Kidney (tissue), 14 donors: ENCODE results near the gene CNNM3. TPM values are rescaled to one million over a fixed set of nuclear protein-coding genes. Genes with fewer than 3 reads are reported as not detected.

Experiments used
- DNase-seq, 5 donors: peaks; one replicate each; pipeline ENCODE4 v3.0.0-alpha.2; 2013 to 2020
- FAIRE-seq: peaks from 2 replicates; lab custom pipeline; 2012; peaks lifted over from hg19 to GRCh38; lab: Jason Lieb, UNC
- H3K27ac ChIP-seq, 2 donors: one replicate each; pipeline ENCODE4 v1.7.0; 2013; ENCODE audit warnings: low read depth in 2 of 2, low read length in 2 of 2, inconsistent platforms in 1 of 2
- H3K27me3 ChIP-seq: one replicate; pipeline ENCODE4 v1.7.1; 2013; ENCODE audit warnings: low read length, inconsistent platforms; ENCODE audit not compliant: control insufficient read depth, insufficient read depth
- H3K36me3 ChIP-seq, 3 donors: one replicate each; pipeline versions ENCODE4 v1.7.0 to v1.7.1; 2013; ENCODE audit warnings: low read length in 3 of 3, control low read depth in 1 of 3, inconsistent platforms in 1 of 3; ENCODE audit not compliant: insufficient read depth in 3 of 3, control insufficient read depth in 2 of 3
- H3K4me1 ChIP-seq, 3 donors: one replicate each; pipeline versions ENCODE4 v1.7.0 to v1.7.1; 2013; ENCODE audit warnings: low read length in 3 of 3, inconsistent platforms in 1 of 3, low read depth in 1 of 3; ENCODE audit not compliant: control insufficient read depth in 2 of 3, insufficient read depth in 2 of 3
- H3K4me3 ChIP-seq, 3 donors: one replicate each; pipeline versions ENCODE4 v1.7.0 to v1.8.1; 2013; ENCODE audit warnings: low read length in 3 of 3, control low read depth in 1 of 3, inconsistent platforms in 1 of 3
- H3K9ac ChIP-seq, 3 donors: one replicate each; pipeline versions ENCODE4 v1.7.0 to v1.7.1; 2013; ENCODE audit warnings: low read length in 3 of 3, control low read depth in 1 of 3, inconsistent platforms in 1 of 3
- H3K9me3 ChIP-seq, 3 donors: one replicate each; pipeline versions ENCODE4 v1.7.0 to v1.7.1; 2013; ENCODE audit warnings: low read length in 3 of 3, control low read depth in 1 of 3, inconsistent platforms in 1 of 3; ENCODE audit not compliant: control insufficient read depth in 2 of 3, insufficient read depth in 1 of 3
- intact Hi-C: fragments of 100-400 bp; cut with DNase I; formaldehyde crosslinking; loops from one replicate; pipeline ENCODE4 v1.11.1; 2022
- polyA plus RNA-seq: library from polyadenylated mRNA; stranded (reverse); fragments of 350-450 nt; fragmentation: Illumina TruSeq; extraction: RNeasy Lipid Tissue Mini Kit (QIAGEN cat#74804); gene quantifications from one replicate; pipeline ENCODE4 v1.2.3, GENCODE V29; 2014; ENCODE audit warnings: low read depth, low replicate concordance; ENCODE audit not compliant: insufficient read depth
- total RNA-seq: library from RNA; stranded (reverse); fragmentation: NEBNext Ultra II Directional; extraction: Animal tissue kit (Norgen Biotek cat#: 25700); gene quantifications from one replicate; pipeline ENCODE4 v1.2.1, GENCODE V29; 2021
- TF ChIP-seq, protein P1 (sequence below): IDR thresholded peaks from 3 replicates; pipeline ENCODE4 v1.5.1; 2012; ENCODE audit warnings: mild to moderate bottlenecking, moderate library complexity, borderline replicate concordance; ENCODE audit not compliant: insufficient read depth; ENCODE audit errors: extremely low read depth
- donor health status: control.
- donor health status: control.
- donor health status: control.
- donor health status: control.
- donor health status: control.
- donor health status: DM: yes; HTN: yes; CAD: no.
- donor health status: Normal renal cell carcinoma (clear cell type).

The CNNM3 gene
- total and polyA plus RNA-seq, 2 donors from 2014 or later, result 6.9 to 26.1 TPM

DNA sequence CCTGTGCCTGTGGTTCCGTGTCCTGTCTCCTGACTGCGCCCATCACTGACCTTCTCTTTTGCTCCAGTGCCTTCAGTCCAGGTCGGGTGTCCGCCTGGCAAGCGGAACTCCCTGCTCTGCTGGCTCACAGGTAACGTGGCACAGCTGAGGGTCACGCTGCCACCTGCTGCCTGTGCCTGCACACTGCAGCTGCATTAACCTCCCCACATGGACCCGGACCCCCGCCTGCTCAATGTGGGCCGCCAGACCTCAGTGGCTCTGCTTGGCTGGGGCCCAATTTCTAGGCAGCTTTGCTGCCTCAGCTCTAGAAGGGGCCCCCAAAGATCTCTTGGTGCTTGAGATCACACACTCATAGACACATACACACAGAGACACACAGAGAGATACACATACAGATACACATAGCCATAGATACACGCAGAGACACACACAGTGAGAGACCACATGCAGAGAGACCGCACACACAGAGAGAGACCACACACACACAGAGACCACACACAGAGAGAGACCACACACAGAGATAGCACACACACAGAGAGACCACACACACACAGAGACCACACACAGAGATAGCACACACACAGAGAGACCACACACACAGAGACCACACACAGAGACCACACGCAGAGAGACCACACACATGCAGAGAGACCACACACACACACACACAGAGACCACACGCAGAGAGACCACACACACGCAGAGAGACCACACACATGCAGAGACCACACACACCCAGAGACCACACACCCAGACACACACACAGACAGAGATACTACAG lies 14.9 kb upstream of the CNNM3 start:
- Histone ChIP-seq H3K9ac (no peak overlapping the region), H3K9me3 (no peaks in the 10 kb centered on the region), H3K4me3 (peak overlapping the region in 1 of 3 donors; percentile 11), H3K27ac (no peak overlapping the region), H3K36me3 (peaks cover 5 to 9% (median 5%) of the 10 kb centered on the region in 3 donors), H3K4me1 (peaks cover 0 to 4% (median 0%) of the 10 kb centered on the region in 3 donors), H3K27me3 (no peaks in the 10 kb centered on the region)
- DNase-seq, result peak; percentile 82 to 89 (median 85)
- intact Hi-C loops, result no loop called here
- FAIRE-seq, result no peak
- TF ChIP-seq, protein P1, sequence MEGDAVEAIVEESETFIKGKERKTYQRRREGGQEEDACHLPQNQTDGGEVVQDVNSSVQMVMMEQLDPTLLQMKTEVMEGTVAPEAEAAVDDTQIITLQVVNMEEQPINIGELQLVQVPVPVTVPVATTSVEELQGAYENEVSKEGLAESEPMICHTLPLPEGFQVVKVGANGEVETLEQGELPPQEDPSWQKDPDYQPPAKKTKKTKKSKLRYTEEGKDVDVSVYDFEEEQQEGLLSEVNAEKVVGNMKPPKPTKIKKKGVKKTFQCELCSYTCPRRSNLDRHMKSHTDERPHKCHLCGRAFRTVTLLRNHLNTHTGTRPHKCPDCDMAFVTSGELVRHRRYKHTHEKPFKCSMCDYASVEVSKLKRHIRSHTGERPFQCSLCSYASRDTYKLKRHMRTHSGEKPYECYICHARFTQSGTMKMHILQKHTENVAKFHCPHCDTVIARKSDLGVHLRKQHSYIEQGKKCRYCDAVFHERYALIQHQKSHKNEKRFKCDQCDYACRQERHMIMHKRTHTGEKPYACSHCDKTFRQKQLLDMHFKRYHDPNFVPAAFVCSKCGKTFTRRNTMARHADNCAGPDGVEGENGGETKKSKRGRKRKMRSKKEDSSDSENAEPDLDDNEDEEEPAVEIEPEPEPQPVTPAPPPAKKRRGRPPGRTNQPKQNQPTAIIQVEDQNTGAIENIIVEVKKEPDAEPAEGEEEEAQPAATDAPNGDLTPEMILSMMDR, result peak; percentile 95

DNA sequence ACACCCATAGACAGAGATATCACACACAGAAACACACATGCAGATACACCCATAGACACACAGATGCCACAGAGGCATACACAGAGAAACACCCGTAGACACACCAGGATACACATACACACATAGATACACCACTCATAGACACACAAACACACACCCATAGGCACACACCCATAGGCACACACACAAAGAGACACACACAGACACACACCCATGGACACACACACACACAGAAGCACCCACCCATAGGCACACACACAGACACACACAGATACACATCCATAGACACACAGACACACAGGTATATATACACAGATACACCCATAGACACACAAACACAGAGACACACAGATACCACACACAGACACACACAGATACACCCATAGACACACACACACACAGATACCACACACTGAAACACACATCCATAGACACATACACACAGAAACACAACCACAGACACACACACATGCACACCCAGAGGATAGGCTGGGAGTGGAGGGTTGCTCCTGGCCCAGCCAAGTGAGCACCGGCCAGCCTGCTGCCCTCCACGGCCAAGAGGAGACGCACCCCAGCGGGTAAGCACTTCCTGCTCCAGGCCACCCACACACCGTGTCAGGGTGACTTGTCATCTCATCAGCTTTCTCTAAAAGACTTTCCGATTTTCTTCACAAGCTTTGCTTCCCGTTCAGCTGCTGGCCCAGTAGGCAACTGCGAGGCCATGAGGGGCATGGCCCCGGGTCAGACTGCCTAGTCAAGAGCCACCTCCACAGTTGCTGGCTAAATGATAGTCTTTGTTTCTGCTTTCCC lies 14.1 kb upstream of the CNNM3 start:
- H3K4me1 ChIP-seq, result peaks cover 0 to 4% (median 0%) of the 10 kb centered on the region in 3 donors
- H3K9me3 ChIP-seq, result no peaks in the 10 kb centered on the region
- TF ChIP-seq, protein P1, result no peak
- no peak overlapping the region for H3K27ac ChIP-seq
- H3K4me3 ChIP-seq, result no peak overlapping the region
- no peak overlapping the region for H3K9ac ChIP-seq
- DNase-seq (peak in 1 of 5 donors; percentile 53), FAIRE-seq (no peak)
- no peaks in the 10 kb centered on the region for H3K27me3 ChIP-seq
- peaks cover 5 to 9% (median 5%) of the 10 kb centered on the region in 3 donors for H3K36me3 ChIP-seq
- intact Hi-C loops, result no loop called here

DNA sequence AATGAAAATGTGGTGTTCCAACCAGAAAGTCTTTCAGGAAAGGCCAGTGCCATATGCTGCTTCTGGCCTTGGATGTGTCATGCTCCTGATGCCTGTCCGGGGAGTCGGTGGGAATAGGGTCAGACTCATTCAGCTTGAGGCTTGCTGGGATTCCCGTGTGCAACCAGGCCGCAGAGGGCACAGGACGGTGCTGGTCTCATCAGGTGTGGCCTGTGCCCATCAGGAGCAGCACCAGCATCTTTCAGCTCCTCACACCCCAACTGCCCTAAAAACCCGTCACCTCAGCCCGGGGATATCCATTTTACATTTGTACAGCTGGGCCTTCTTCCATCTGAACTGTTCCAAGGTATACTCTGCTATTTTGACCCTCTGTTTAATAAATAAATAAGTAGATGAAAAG lies 13.3 kb upstream of the CNNM3 start:
- no peaks in the 10 kb centered on the region for H3K9me3 ChIP-seq
- no peak overlapping the region for H3K4me3 ChIP-seq
- H3K9ac ChIP-seq, result no peak overlapping the region
- TF ChIP-seq, protein P1, result no peak
- no peak for FAIRE-seq
- H3K36me3 ChIP-seq, result peaks cover 5 to 9% (median 5%) of the 10 kb centered on the region in 3 donors
- peak in 1 of 5 donors; percentile 41 for DNase-seq
- H3K27ac ChIP-seq, result no peak overlapping the region
- H3K4me1 ChIP-seq, result peaks cover 0 to 4% (median 0%) of the 10 kb centered on the region in 3 donors
- intact Hi-C loops, result no loop called here
- H3K27me3 ChIP-seq, result no peaks in the 10 kb centered on the region
